Trophoblast cell (in vitro differentiated cells and primary cell): ENCODE measurements around the gene VWF.

Experiments used
- DNase-seq, 2 donors: peaks; one replicate each; pipeline ENCODE4 v3.0.0-alpha.2; 2016
- H2AFZ ChIP-seq: 2 replicates; pipeline ENCODE4 v1.6.1; 2013; ENCODE audit warnings: low read length, moderate library complexity, mild to moderate bottlenecking; ENCODE audit not compliant: insufficient read depth, poor library complexity
- H2AK5ac ChIP-seq: 2 replicates; pipeline ENCODE4 v1.6.1; 2013; ENCODE audit warnings: mild to moderate bottlenecking, low read length
- H2BK120ac ChIP-seq: 2 replicates; pipeline ENCODE4 v1.6.1; 2013; ENCODE audit warnings: low read length, mild to moderate bottlenecking, moderate library complexity; ENCODE audit not compliant: insufficient read depth, poor library complexity
- H2BK12ac ChIP-seq: 2 replicates; pipeline ENCODE4 v1.6.1; 2013; ENCODE audit warnings: mild to moderate bottlenecking, low read length, moderate library complexity
- H2BK5ac ChIP-seq: 2 replicates; pipeline ENCODE4 v1.6.1; 2013; ENCODE audit warnings: low read length, low read depth, moderate library complexity, mild to moderate bottlenecking; ENCODE audit not compliant: poor library complexity
- H3K14ac ChIP-seq: 2 replicates; pipeline ENCODE4 v1.6.1; 2013; ENCODE audit warnings: mild to moderate bottlenecking, low read length
- H3K18ac ChIP-seq: 2 replicates; pipeline ENCODE4 v1.6.1; 2013; ENCODE audit warnings: mild to moderate bottlenecking, low read length
- H3K23ac ChIP-seq: 2 replicates; pipeline ENCODE4 v1.6.1; 2013; ENCODE audit warnings: low read length
- H3K27ac ChIP-seq: 2 replicates; pipeline ENCODE4 v1.5.1; 2013; ENCODE audit warnings: low read depth, mild to moderate bottlenecking, inconsistent platforms, low read length, moderate library complexity
- H3K27me3 ChIP-seq: 2 replicates; pipeline ENCODE4 v1.6.1; 2013; ENCODE audit warnings: inconsistent platforms, mild to moderate bottlenecking, low read length, moderate library complexity; ENCODE audit not compliant: insufficient read depth
- H3K36me3 ChIP-seq, 2 experiments: 1 replicate in 1 of 2; 2 replicates in 1 of 2; pipeline ENCODE4 v1.6.1; 2013; ENCODE audit warnings: low read length in 2 of 2, mild to moderate bottlenecking in 2 of 2, moderate library complexity in 1 of 2; ENCODE audit not compliant: insufficient read depth in 2 of 2, control insufficient read depth in 1 of 2
- H3K4ac ChIP-seq: 2 replicates; pipeline ENCODE4 v1.6.1; 2013; ENCODE audit warnings: low read depth, mild to moderate bottlenecking, low read length, moderate library complexity
- H3K4me1 ChIP-seq, 2 experiments: 1 replicate in 1 of 2; 2 replicates in 1 of 2; pipeline ENCODE4 v1.6.1; 2013; ENCODE audit warnings: low read length in 2 of 2, mild to moderate bottlenecking in 2 of 2, moderate library complexity in 1 of 2; ENCODE audit not compliant: insufficient read depth in 2 of 2, control insufficient read depth in 1 of 2
- H3K4me2 ChIP-seq: 2 replicates; pipeline ENCODE4 v1.6.1; 2013; ENCODE audit warnings: inconsistent platforms, mild to moderate bottlenecking, low read length, moderate library complexity
- H3K4me3 ChIP-seq: 2 replicates; pipeline ENCODE4 v1.5.1; 2013; ENCODE audit warnings: mild to moderate bottlenecking, low read depth, low read length, inconsistent platforms
- H3K79me1 ChIP-seq: one replicate; pipeline ENCODE4 v1.6.1; 2013; ENCODE audit warnings: low read length
- H3K79me2 ChIP-seq: 2 replicates; pipeline ENCODE4 v1.6.1; 2013; ENCODE audit warnings: low read length, mild to moderate bottlenecking; ENCODE audit not compliant: control insufficient read depth, insufficient read depth, poor library complexity
- H3K9ac ChIP-seq: 2 replicates; pipeline ENCODE4 v1.6.1; 2013; ENCODE audit warnings: mild to moderate bottlenecking, low read length
- H3K9me3 ChIP-seq: 2 replicates; pipeline ENCODE4 v1.6.1; 2013; ENCODE audit warnings: low read depth, mild to moderate bottlenecking, control low read depth, inconsistent platforms, low read length; ENCODE audit not compliant: insufficient read depth
- H4K12ac ChIP-seq: 2 replicates; pipeline ENCODE4 v1.6.1; 2013; ENCODE audit warnings: low read depth, mild to moderate bottlenecking, low read length, moderate library complexity
- H4K8ac ChIP-seq: 2 replicates; pipeline ENCODE4 v1.6.1; 2013; ENCODE audit warnings: low read depth, mild to moderate bottlenecking, low read length, moderate library complexity
- H4K91ac ChIP-seq: one replicate; pipeline ENCODE4 v1.6.1; 2013; ENCODE audit warnings: low read depth, mild to moderate bottlenecking, low read length, moderate library complexity
- WGBS: extraction: QIAGEN DNeasy Blood & Tissue Kit; methylation state at CpG from one replicate; pipeline ENCODE4 v1.1.7; 2013; ENCODE audit warnings: missing lambda C conversion rate; ENCODE audit not compliant: insufficient read length, insufficient coverage; ENCODE audit errors: extremely low coverage; 5-methylcytosine and 5-hydroxymethylcytosine counted together

VWF gene

DNA sequence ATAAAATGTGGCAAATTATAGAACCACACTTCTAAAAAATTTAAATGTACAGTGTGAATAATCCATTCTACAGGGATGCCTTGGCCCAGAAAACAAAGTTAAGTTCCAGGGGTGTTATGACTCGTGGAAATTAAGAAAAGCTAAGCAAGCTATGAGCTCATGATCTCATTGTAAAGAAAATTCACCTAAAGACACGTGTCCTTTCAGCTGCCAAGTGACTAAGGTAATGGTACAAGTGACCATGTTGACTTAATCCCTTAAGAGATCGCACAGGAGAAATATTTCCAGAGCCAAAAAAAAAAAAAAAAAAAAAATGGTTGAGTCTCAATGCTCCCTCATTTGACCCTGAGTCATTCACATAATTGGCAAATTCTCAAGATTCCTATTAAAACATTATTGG lies 128.0 kb downstream of the VWF start:
- Histone ChIP-seq H2BK5ac (no peak overlapping the region), H3K4ac (no peak overlapping the region), H3K4me2 (no peak overlapping the region), H3K4me1 (no peaks in the 10 kb centered on the region), H2AFZ (no peak overlapping the region), H3K79me2 (no peaks in the 10 kb centered on the region), H3K9ac (no peak overlapping the region), H2AK5ac (no peak overlapping the region), H3K14ac (no peak overlapping the region), H2BK120ac (no peak overlapping the region), H4K12ac (no peak overlapping the region), H3K27ac (no peak overlapping the region), H4K8ac (no peak overlapping the region), H3K79me1 (no peaks in the 10 kb centered on the region), H3K36me3 (peaks cover 0 to 2% of the 10 kb centered on the region in 2 experiments), H3K27me3 (no peaks in the 10 kb centered on the region), H2BK12ac (no peak overlapping the region), H3K4me3 (no peak overlapping the region), H3K23ac (no peak overlapping the region), H4K91ac (no peak overlapping the region), H3K9me3 (peaks cover 2% of the 10 kb centered on the region), H3K18ac (no peak overlapping the region)
- WGBS = no CpG with 5 or more reads among the region's 3 CpGs
- DNase-seq = no peak

DNA sequence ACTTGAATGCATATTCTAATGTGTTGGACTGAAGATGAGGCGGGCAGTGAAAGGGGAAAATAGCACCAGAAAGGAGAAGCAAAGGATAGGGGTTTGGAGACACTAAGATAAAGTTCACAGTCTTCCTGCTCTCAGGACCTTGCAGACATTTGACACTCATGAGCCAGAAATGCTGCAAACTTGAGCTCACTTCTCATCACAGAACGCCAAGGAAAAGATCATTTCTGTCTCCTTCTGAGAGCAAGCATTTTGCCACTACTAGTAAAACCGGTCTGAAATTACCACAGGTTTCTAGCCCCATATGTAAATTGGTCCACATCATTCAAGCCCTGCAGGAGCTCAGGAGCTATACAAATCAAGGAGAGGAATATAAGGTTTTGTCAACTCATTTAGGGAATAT lies 134.8 kb downstream of the VWF start:
- Histone ChIP-seq H3K9me3 (no peaks in the 10 kb centered on the region), H3K4me1 (no peaks in the 10 kb centered on the region), H3K14ac (no peak overlapping the region), H3K18ac (no peak overlapping the region), H3K4me2 (no peak overlapping the region), H3K27ac (no peak overlapping the region), H4K12ac (no peak overlapping the region), H3K79me2 (no peaks in the 10 kb centered on the region), H2BK12ac (no peak overlapping the region), H3K36me3 (peaks cover 0 to 2% of the 10 kb centered on the region in 2 experiments), H2AK5ac (no peak overlapping the region), H3K79me1 (no peaks in the 10 kb centered on the region), H3K4me3 (no peak overlapping the region), H4K8ac (no peak overlapping the region), H2AFZ (no peak overlapping the region), H3K23ac (no peak overlapping the region), H2BK120ac (no peak overlapping the region), H2BK5ac (no peak overlapping the region), H3K27me3 (no peaks in the 10 kb centered on the region), H3K9ac (no peak overlapping the region), H4K91ac (no peak overlapping the region), H3K4ac (no peak overlapping the region)
- WGBS = no CpG with 5 or more reads among the region's 3 CpGs
- DNase-seq = peak; percentile 68 to 92

GRCh38 chr12:5988659-5989116 lies 135.8 kb downstream of the VWF start:
- no peak overlapping the region for H3K4me2 ChIP-seq
- no peak overlapping the region for H4K91ac ChIP-seq
- WGBS = no CpG with 5 or more reads among the region's 10 CpGs

DNA sequence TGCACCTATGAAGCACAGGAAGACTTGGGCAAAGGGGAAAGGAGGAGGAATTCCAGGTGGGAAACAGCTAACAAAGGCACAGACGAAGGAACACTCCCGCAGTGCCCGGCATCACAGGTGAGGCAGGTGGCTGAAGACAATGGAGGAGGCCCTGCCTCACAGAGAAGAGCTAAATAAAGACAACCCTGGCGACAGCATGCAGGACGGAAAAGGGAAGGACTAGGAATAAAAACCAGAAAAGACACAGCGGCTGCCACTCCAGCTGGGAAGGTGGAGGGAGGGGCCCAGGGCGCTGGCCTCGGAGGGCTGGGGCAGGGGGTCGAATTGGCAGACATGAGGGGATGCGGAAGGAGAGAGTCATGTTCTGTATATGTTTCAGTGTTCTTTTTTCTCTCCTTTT lies 136.4 kb downstream of the VWF start:
- Histone ChIP-seq H3K79me2 (no peaks in the 10 kb centered on the region), H3K79me1 (no peaks in the 10 kb centered on the region), H3K27me3 (no peaks in the 10 kb centered on the region), H4K8ac (no peak overlapping the region), H3K4me3 (no peak overlapping the region), H3K36me3 (peaks cover 0 to 2% of the 10 kb centered on the region in 2 experiments), H3K27ac (no peak overlapping the region), H3K9me3 (no peaks in the 10 kb centered on the region), H3K4ac (no peak overlapping the region), H2BK12ac (no peak overlapping the region), H2AK5ac (no peak overlapping the region), H2AFZ (no peak overlapping the region), H3K9ac (no peak overlapping the region), H4K12ac (no peak overlapping the region), H3K14ac (no peak overlapping the region), H2BK5ac (no peak overlapping the region), H3K4me1 (no peaks in the 10 kb centered on the region), H3K18ac (no peak overlapping the region), H3K23ac (no peak overlapping the region), H4K91ac (no peak overlapping the region), H3K4me2 (no peak overlapping the region), H2BK120ac (no peak overlapping the region)
- no peak for DNase-seq
- no CpG with 5 or more reads among the region's 10 CpGs for WGBS

More at GRCh38 chr12:5988659-5989116, 135.8 kb downstream of the VWF start:
- no peak overlapping the region for H4K12ac ChIP-seq
- no peak overlapping the region for H4K8ac ChIP-seq
- peaks cover 0 to 2% of the 10 kb centered on the region in 2 experiments for H3K36me3 ChIP-seq
- H2AFZ ChIP-seq = no peak overlapping the region
- no peak overlapping the region for H2BK120ac ChIP-seq
- no peaks in the 10 kb centered on the region for H3K4me1 ChIP-seq
- H3K4ac ChIP-seq = no peak overlapping the region
- no peaks in the 10 kb centered on the region for H3K79me2 ChIP-seq
- H3K27ac ChIP-seq = no peak overlapping the region
- no peak overlapping the region for H3K14ac ChIP-seq
- no peak overlapping the region for H3K18ac ChIP-seq
- no peak overlapping the region for H3K4me3 ChIP-seq
- no peak overlapping the region for H2AK5ac ChIP-seq
- no peaks in the 10 kb centered on the region for H3K79me1 ChIP-seq
- no peak overlapping the region for H3K23ac ChIP-seq
- no peaks in the 10 kb centered on the region for H3K9me3 ChIP-seq
- H3K27me3 ChIP-seq = no peaks in the 10 kb centered on the region
- no peak overlapping the region for H2BK5ac ChIP-seq
- peak; percentile 83 to 91 for DNase-seq
- H2BK12ac ChIP-seq = no peak overlapping the region
- no peak overlapping the region for H3K9ac ChIP-seq
